ENCODE data around the gene MYADML2.
A peak's percentile ranks its signal among the peaks of the same experiment; 100 is the strongest.

The MYADML2 gene

GRCh38 chr17:81917565-81918332 is 29.3 kb downstream of the MYADML2 start, which contains the start of gene SIRT7:
TSS of gene SIRT7 (minus strand) at chr17:81918176. CDS start at chr17:81918131, 45 bp downstream.
- H3K4me3 ChIP-seq (ENCODE audit: low read depth in 1 of 2, low read length in 1 of 2): peak within 1 kb of the TSS; percentile 71 to 89
- no peaks in the 10 kb centered on the region for H3K9me3 ChIP-seq
- TF ChIP-seq CTCF (IDR thresholded peaks at IDR 0.05): peak; percentile 10
- peaks cover 48% of the 10 kb centered on the region for H3K36me3 ChIP-seq
- H3K4me1 ChIP-seq (ENCODE audit: control insufficient read depth in 1 of 2, insufficient read depth in 1 of 2, low read depth in 1 of 2, low read length in 1 of 2): peaks cover 69% of the 10 kb centered on the region in 2 experiments
- H3K27ac ChIP-seq: peak within 1 kb of the TSS; percentile 95
- H3K27me3 ChIP-seq: no peaks in the 10 kb centered on the region

DNA sequence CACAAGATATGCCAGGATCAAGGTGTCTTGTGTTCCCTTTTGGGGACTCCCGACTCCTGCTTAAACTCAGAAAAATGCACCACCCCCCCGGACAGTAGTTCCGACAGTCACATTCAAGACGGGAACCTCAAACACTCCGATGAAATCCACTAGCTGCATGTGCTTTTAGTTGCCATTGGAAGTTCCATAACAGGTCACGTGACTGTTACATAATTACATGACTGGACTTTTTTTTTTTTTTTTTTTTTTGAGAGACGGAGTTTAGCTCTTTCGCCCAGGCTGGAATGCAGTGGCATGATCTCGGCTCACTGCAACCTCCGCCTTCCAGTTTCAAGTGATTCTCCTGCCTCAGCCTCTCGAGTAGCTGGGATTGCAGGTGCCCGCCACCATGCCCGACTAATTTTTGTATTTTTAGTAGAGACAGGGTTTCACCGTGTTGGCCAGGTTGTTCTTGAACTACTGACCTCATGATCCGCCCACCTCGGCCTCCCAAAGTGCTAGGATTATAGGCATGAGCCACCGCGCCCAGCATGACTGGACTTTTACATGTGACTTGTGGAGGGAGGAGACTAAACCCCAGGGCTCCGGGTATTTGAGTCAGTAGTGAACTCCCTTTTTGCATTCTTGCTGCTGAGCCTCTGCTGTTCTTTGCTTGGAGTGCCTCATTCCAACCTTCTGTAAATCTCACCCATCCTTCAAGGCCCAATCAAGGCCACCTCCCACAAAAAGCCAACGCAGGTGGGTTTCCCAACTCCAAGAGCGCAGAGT is 30.6 kb downstream of the MYADML2 start:
- TF ChIP-seq CTCF (IDR thresholded peaks at IDR 0.05): no peak
- peak overlapping the region; percentile 71 to 89 for H3K4me3 ChIP-seq (ENCODE audit: low read depth in 1 of 2, low read length in 1 of 2)
- no peaks in the 10 kb centered on the region for H3K9me3 ChIP-seq
- H3K27ac ChIP-seq: peak overlapping the region; percentile 95
- peaks cover 58 to 63% of the 10 kb centered on the region in 2 experiments for H3K4me1 ChIP-seq (ENCODE audit: control insufficient read depth in 1 of 2, insufficient read depth in 1 of 2, low read depth in 1 of 2, low read length in 1 of 2)
- peaks cover 59% of the 10 kb centered on the region for H3K36me3 ChIP-seq
- H3K27me3 ChIP-seq: no peaks in the 10 kb centered on the region

DNA sequence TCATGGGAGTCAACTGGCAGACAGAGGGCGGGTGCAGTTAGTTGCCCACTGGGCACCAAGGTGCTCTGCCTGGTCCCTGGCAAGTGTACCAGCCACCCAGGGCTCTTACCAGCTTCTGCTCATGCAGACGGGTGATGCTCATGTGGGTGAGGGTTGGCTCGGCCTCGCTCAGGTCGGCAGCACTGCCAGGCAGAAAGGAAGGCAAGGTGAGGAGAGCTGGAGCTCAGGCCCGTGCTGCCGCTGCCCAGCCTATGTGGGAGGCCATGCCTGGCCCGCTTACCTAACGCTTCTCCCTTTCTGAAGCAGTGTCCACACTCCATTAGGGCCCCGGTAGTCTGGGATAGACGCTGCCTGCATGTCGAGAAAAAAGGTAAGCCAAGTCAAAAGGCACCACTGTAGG is 31.7 kb downstream of the MYADML2 start:
- no peak for TF ChIP-seq CTCF (IDR thresholded peaks at IDR 0.05)
- Histone ChIP-seq H3K36me3 (peaks cover 59% of the 10 kb centered on the region), H3K27ac (no peak overlapping the region), H3K4me3 (ENCODE audit: low read depth in 1 of 2, low read length in 1 of 2) (no peak overlapping the region), H3K9me3 (no peaks in the 10 kb centered on the region), H3K27me3 (peaks cover 1% of the 10 kb centered on the region), H3K4me1 (ENCODE audit: control insufficient read depth in 1 of 2, insufficient read depth in 1 of 2, low read depth in 1 of 2, low read length in 1 of 2) (peaks cover 54 to 59% of the 10 kb centered on the region in 2 experiments)

DNA sequence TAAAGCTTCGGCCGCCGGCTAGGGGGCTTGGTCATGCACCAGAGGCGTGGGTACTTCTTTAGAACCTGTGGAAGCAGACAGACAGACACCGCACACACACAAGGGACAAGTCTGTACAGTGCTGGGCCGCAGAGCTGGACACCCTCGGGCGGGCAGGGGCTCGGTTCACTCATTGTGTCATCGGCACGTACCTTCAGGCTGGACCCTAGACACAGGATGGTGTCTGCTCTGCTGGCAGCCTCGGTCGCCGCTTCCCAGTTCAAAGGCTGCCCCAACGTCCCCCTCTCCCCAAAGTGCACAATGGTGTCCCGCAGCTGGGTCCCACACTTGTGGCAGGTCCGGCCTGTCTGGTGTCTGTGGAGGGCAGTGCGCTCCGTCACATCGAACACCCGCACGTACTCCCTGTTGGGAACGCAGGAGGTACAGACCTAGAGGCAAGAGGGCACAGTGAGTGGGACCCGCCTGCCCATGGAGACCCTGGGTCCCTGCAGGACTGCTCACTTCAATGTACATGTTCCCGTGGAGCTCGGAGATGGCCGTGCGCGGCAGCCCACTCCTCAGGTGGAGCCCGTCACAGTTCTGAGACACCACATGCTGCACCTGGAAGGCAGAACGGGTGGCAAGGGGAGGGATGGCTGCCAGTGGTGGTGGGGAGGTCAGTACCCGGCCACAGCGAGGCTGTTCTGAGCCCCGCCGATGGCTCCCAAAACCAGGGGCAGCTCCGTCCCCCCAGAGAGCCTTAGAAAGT is 32.8 kb downstream of the MYADML2 start:
- H3K4me1 ChIP-seq (ENCODE audit: control insufficient read depth in 1 of 2, insufficient read depth in 1 of 2, low read depth in 1 of 2, low read length in 1 of 2): peaks cover 54% of the 10 kb centered on the region in 2 experiments
- H3K9me3 ChIP-seq: no peaks in the 10 kb centered on the region
- H3K36me3 ChIP-seq: peaks cover 56% of the 10 kb centered on the region
- no peak for TF ChIP-seq CTCF (IDR thresholded peaks at IDR 0.05)
- no peak overlapping the region for H3K4me3 ChIP-seq (ENCODE audit: low read depth in 1 of 2, low read length in 1 of 2)
- H3K27me3 ChIP-seq: peaks cover 4% of the 10 kb centered on the region
- H3K27ac ChIP-seq: no peak overlapping the region

DNA sequence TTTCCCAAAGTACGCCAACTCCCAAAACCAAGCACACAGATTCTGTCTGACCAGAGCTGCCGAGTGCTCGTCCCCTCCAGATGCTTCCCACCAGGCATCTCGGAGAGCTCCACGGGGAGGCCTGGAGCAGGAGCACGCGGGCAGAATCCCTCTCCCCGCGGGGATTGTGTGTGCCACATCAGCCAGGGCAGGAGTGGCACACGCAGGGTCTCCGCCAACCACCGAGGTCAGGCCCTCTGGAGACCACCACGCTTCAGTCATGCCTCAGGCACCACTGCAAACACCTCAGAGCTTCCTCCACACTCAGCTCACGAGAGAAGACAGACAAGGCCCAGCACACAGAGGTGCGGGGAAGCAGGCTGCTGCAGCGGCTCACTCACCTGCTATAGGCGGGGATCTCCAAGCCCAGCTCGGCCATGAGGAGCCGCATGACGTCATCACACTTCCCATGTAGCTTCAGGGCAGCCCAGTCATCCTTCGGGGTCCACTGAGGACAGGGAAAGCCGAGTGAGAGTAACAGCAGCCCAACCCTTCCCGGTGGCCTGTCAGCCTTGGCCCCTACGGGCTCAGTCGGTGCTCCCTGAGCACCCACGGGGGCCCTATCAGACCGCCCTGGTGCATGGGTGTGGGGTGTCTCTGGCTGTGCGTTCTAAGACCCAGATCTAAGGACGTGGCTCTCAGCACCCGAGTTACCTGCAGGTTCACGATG is 33.5 kb downstream of the MYADML2 start:
- H3K36me3 ChIP-seq: peaks cover 51% of the 10 kb centered on the region
- no peak overlapping the region for H3K27ac ChIP-seq
- H3K9me3 ChIP-seq: no peaks in the 10 kb centered on the region
- H3K27me3 ChIP-seq: peaks cover 4% of the 10 kb centered on the region
- no peak overlapping the region for H3K4me3 ChIP-seq (ENCODE audit: low read depth in 1 of 2, low read length in 1 of 2)
- H3K4me1 ChIP-seq (ENCODE audit: control insufficient read depth in 1 of 2, insufficient read depth in 1 of 2, low read depth in 1 of 2, low read length in 1 of 2): peaks cover 47 to 50% of the 10 kb centered on the region in 2 experiments
- TF ChIP-seq CTCF (IDR thresholded peaks at IDR 0.05): no peak
